ENCODE data around the gene SKAP1.

DNA sequence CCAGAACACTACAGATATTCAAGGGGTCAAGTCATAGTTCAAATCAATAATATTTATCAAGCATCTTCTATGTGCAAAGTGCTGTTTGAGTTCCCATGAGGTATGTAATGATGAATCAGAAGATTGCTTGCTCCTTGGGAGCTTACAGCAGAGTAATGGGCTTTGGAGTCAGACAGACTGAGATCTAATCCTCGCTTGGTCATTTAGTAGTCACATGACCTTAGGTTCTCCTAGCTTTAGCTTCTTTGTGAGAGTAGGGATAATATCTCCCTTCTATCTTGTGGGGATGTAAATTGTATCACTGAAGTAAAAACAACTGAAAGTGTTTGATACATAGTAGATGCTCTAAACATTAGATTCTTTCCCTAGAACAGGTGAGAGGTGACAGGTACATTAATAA, 292.4 kb downstream of the SKAP1 start:
- no peak for TF ChIP-seq EZH2 (IDR thresholded peaks at IDR 0.05)
- TF ChIP-seq POLR2AphosphoS5 (IDR thresholded peaks at IDR 0.05; ENCODE audit: borderline replicate concordance, low read depth, low read length) = no peak
- no peak for TF ChIP-seq FOXP2 (optimal IDR thresholded peaks at IDR 0.05; ENCODE audit: control extremely low read depth, extremely low read length, insufficient read depth)

All from SK-N-MC (cell line).